Mesothelial cell of epicardium (in vitro differentiated cells): Measurements from ENCODE around the gene GRID2. TPM values are rescaled to one million over a fixed set of nuclear protein-coding genes. Genes with fewer than 3 reads are reported as not detected.

Source experiments
- DNase-seq, 2 experiments: peaks; one replicate each; pipeline ENCODE4 v3.0.0; 2021; ENCODE audit warnings: low spot score in 2 of 2; ENCODE audit not compliant: unreplicated experiment in 2 of 2
- H3K27ac Mint-ChIP-seq: 2 replicates; pipeline ENCODE4 v1.8.0; 2021; ENCODE audit warnings: mixed read lengths
- H3K27me3 Mint-ChIP-seq: 2 replicates; pipeline ENCODE4 v1.8.0; 2021; ENCODE audit warnings: low read depth, mixed read lengths
- H3K36me3 Mint-ChIP-seq: 2 replicates; pipeline ENCODE4 v1.8.0; 2021; ENCODE audit warnings: mixed read lengths
- H3K4me1 Mint-ChIP-seq: 2 replicates; pipeline ENCODE4 v1.8.0; 2021; ENCODE audit warnings: mixed read lengths
- H3K4me3 Mint-ChIP-seq: 2 replicates; pipeline ENCODE4 v1.8.0; 2021; ENCODE audit warnings: mild to moderate bottlenecking, moderate library complexity, mixed read lengths
- H3K9me3 Mint-ChIP-seq: 2 replicates; pipeline ENCODE4 v1.8.0; 2021; ENCODE audit warnings: mixed read lengths
- CTCF ChIP-seq: fragments of 200-600 bp; sonication (generic); IDR thresholded peaks from one replicate; pipeline ENCODE4 v1.5.0; 2021; ENCODE audit warnings: antibody characterized with exemption; ENCODE audit not compliant: unreplicated experiment
- total RNA-seq: library from RNA; stranded (reverse); gene quantifications from 3 replicates; pipeline ENCODE4 v1.2.1, GENCODE V29; 2021

The GRID2 gene
- total RNA-seq, 1 donor from 2014 or later: 3.1 TPM

GRCh38 chr4:93780080-93780479, 1476.3 kb downstream of the GRID2 start:
- Mint-ChIP-seq H3K9me3 (peaks cover 7% of the 10 kb centered on the region), H3K36me3 (no peaks in the 10 kb centered on the region), H3K4me1 (peaks cover 3% of the 10 kb centered on the region), H3K27me3 (no peaks in the 10 kb centered on the region), H3K4me3 (no peak overlapping the region), H3K27ac (no peak overlapping the region)
- DNase-seq: no peak
- no peak for TF ChIP-seq CTCF

DNA sequence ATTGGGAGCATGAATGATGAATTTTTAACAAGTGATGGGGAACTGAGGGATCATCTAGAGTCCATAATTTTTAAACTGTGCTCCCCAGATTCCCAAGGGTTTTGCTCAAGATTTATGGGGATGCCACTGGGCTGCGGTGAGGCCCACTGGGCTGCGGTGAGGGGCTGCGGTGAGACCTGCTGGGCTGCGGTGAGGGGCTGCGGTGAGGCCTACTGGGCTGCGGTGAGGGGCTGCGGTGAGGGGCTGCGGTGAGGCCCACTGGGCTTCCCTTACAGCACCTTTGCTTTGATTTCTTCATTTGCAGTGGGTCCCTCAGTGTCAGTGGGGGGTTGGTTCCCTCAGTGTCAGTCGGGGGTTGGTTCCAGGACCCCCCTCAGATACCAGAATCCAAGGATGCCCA, 1477.4 kb downstream of the GRID2 start:
- Mint-ChIP-seq H3K36me3 (no peaks in the 10 kb centered on the region), H3K4me3 (no peak overlapping the region), H3K4me1 (no peaks in the 10 kb centered on the region), H3K9me3 (peaks cover 7% of the 10 kb centered on the region), H3K27ac (no peak overlapping the region), H3K27me3 (no peaks in the 10 kb centered on the region)
- TF ChIP-seq CTCF: no peak
- no peak for DNase-seq

- no peak for TF ChIP-seq CTCF
- Mint-ChIP-seq H3K36me3 (no peaks in the 10 kb centered on the region), H3K4me1 (no peaks in the 10 kb centered on the region), H3K27ac (no peak overlapping the region), H3K4me3 (no peak overlapping the region), H3K27me3 (no peaks in the 10 kb centered on the region), H3K9me3 (no peaks in the 10 kb centered on the region)
- no peak for DNase-seq
These were observed 1482.4 kb downstream of the GRID2 start for GRCh38 chr4:93786149-93786548.

DNA sequence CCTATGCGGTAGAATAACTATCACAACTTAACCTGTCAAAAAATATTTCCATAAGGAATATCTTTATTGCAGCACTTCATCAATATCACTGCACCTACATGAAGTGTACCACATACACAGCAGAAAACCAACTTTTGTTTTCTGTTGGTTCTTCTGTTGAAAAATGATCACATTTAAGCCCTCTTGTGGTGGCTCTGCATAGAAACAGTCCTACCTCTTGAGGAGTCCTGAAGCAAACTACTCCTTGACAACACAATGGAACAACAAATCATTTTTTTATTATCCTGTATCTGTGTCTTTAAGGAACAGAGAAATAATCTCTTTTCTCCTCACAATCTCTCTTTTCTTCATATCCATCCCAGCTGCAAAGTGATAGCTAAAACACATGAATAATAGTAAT, 1484.9 kb downstream of the GRID2 start:
- no peaks in the 10 kb centered on the region for H3K9me3 Mint-ChIP-seq

DNA sequence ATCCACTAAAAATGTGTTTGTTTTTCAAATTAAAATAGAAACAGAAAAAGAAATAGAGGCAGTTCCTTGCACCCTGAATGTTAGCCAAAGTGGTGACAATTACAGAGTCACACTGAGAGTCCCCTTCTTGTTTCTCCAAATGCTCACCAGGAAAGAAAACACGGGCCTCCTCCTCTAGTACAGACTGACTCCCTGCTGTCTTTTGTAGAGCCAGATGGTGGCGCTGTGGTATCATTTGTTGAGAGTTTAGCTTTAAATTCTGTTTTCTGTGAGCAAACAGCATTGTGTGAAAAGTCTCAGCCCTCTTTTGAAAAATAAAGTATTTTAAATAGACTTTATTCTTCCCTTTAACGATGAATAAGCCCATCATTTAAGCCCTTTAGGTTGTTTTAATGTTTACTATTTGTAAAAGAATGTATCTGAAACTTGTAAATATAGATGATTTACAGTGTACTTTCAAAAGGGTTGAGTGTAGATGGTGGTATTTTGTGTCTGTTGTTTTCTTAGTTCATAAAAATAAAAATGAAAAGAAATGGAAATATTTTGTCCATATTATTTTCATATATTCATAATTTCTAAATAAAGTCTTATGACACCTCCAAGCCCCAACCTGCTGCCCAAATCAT, 1487.9 kb downstream of the GRID2 start:
- no peaks in the 10 kb centered on the region for H3K4me1 Mint-ChIP-seq
- DNase-seq: peak; percentile 36 to 71
- peaks cover 30% of the 10 kb centered on the region for H3K27me3 Mint-ChIP-seq
- H3K36me3 Mint-ChIP-seq: no peaks in the 10 kb centered on the region
- H3K4me3 Mint-ChIP-seq: no peak overlapping the region
- peak; percentile 78 for TF ChIP-seq CTCF
- no peaks in the 10 kb centered on the region for H3K9me3 Mint-ChIP-seq
- H3K27ac Mint-ChIP-seq: no peak overlapping the region

More for the DNA sequence above, 1484.9 kb downstream of the GRID2 start:
- H3K4me3 Mint-ChIP-seq: no peak overlapping the region
- no peak overlapping the region for H3K27ac Mint-ChIP-seq
- peaks cover 13% of the 10 kb centered on the region for H3K27me3 Mint-ChIP-seq
- no peak for DNase-seq
- no peaks in the 10 kb centered on the region for H3K36me3 Mint-ChIP-seq
- peak; percentile 67 for TF ChIP-seq CTCF
- no peaks in the 10 kb centered on the region for H3K4me1 Mint-ChIP-seq

GRCh38 chr4:93802045-93802444, 1498.3 kb downstream of the GRID2 start:
- H3K27me3 Mint-ChIP-seq: peaks cover 41% of the 10 kb centered on the region
- H3K27ac Mint-ChIP-seq: no peak overlapping the region
- no peak overlapping the region for H3K4me3 Mint-ChIP-seq
- H3K4me1 Mint-ChIP-seq: no peaks in the 10 kb centered on the region
- DNase-seq: no peak
- TF ChIP-seq CTCF: no peak
- no peaks in the 10 kb centered on the region for H3K36me3 Mint-ChIP-seq
- no peaks in the 10 kb centered on the region for H3K9me3 Mint-ChIP-seq
